A172 (cell line): ENCODE measurements around the gene ITPRIPL1. TPM values are rescaled to one million over a fixed set of nuclear protein-coding genes. Genes with fewer than 3 reads are reported as not detected.

Experiments
- DNase-seq: peaks from one replicate; pipeline ENCODE4 v3.0.0-alpha.2; 2015; ENCODE audit warnings: low spot score
- total RNA-seq: library from RNA; depleted of rRNA; stranded (reverse); fragments of >200 nt; shearing (Covaris generic); gene quantifications from 2 replicates; pipeline ENCODE4 v1.2.3, GENCODE V29; 2014; rRNA removed

The ITPRIPL1 gene
- total RNA-seq, 1 experiment from 2014 or later, result not detected

- no peak for DNase-seq
Observed at GRCh38 chr2:96354492-96354891, 29.4 kb downstream of the ITPRIPL1 start.

- no peak for DNase-seq
Observed at GRCh38 chr2:96356889-96357288, 31.8 kb downstream of the ITPRIPL1 start.

- DNase-seq, result no peak
Observed at GRCh38 chr2:96359310-96359709, 34.2 kb downstream of the ITPRIPL1 start.

GRCh38 chr2:96359866-96360265, 34.7 kb downstream of the ITPRIPL1 start:
- no peak for DNase-seq

GRCh38 chr2:96361751-96362150, 36.6 kb downstream of the ITPRIPL1 start:
- no peak for DNase-seq

GRCh38 chr2:96369186-96369585, 44.1 kb downstream of the ITPRIPL1 start:
- no peak for DNase-seq

GRCh38 chr2:96374211-96374951, 49.3 kb downstream of the ITPRIPL1 start:
- no peak for DNase-seq

Other genes starting within 250 kb of the ITPRIPL1 start
- gene ADRA2B, start 208.7 kb upstream of the ITPRIPL1 start, total RNA-seq, result not detected in 2 replicates
- gene ASTL, start 186.8 kb upstream of the ITPRIPL1 start, total RNA-seq, result not detected in 2 replicates
- 0.05 TPM in 1 of 2 replicates, not detected in the other for gene DUSP2, start 179.9 kb upstream of the ITPRIPL1 start, total RNA-seq
- 191 and 196 TPM in 2 replicates for gene STARD7, start 116.5 kb upstream of the ITPRIPL1 start, total RNA-seq
- 35.0 and 37.8 TPM in 2 replicates for gene TMEM127, start 59.3 kb upstream of the ITPRIPL1 start, total RNA-seq
- gene CIAO1, start 59.1 kb upstream of the ITPRIPL1 start, total RNA-seq, result 118 and 119 TPM in 2 replicates
- 33.0 and 38.5 TPM in 2 replicates for gene SNRNP200, start 19.8 kb upstream of the ITPRIPL1 start, total RNA-seq
- gene NCAPH, start 10.4 kb downstream of the ITPRIPL1 start, total RNA-seq, result 48.4 and 56.8 TPM in 2 replicates
- 0.45 and 0.93 TPM in 2 replicates for gene NEURL3, start 180.0 kb downstream of the ITPRIPL1 start, total RNA-seq
- gene ARID5A, start 211.4 kb downstream of the ITPRIPL1 start, total RNA-seq, result 6.9 and 11.2 TPM in 2 replicates